Fibroblast of mammary gland (primary cell): ENCODE results near the gene PITHD1.

Experiments
- DNase-seq: peaks from one replicate; pipeline ENCODE4 v3.0.0-alpha.2; 2010; ENCODE audit warnings: low read depth
- H3K4me3 ChIP-seq: 2 replicates; pipeline ENCODE4 v1.5.1; 2011; ENCODE audit warnings: low read depth, mild to moderate bottlenecking, low read length, moderate library complexity; ENCODE audit not compliant: control insufficient read depth
- CTCF ChIP-seq: conservative IDR thresholded peaks from 2 replicates; pipeline ENCODE4 v1.5.1; 2011; ENCODE audit warnings: low read depth, low read length, inconsistent platforms; ENCODE audit not compliant: control insufficient read depth, insufficient read depth

Gene PITHD1

GRCh38 chr1:23814016-23814415 is 35.8 kb downstream of the PITHD1 start:
- TF ChIP-seq CTCF, result no peak

DNA sequence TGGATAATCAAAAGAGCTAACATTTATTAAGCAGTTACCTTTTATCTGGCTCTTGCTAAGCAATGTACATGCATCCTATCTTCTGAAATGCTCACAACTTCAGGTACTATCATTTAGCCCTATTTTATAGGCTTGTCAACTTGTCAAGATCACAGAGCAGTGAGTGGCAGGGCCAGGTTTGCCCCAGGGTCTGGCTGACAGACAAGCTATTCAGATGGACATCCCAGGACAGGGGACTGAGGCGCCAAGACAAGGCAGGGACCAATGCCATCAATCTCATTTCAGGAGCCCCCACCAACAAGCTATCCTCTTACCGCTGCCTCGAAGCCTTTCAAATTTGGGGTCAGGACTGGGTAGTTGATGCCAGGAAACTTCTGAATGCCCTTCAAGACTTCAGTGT is 38.1 kb downstream of the PITHD1 start:
- no peak for TF ChIP-seq CTCF
- no peak for DNase-seq
- no peak overlapping the region for H3K4me3 ChIP-seq

More at GRCh38 chr1:23814016-23814415, 35.8 kb downstream of the PITHD1 start:
- DNase-seq, result peak; percentile 67
- no peak overlapping the region for H3K4me3 ChIP-seq

DNA sequence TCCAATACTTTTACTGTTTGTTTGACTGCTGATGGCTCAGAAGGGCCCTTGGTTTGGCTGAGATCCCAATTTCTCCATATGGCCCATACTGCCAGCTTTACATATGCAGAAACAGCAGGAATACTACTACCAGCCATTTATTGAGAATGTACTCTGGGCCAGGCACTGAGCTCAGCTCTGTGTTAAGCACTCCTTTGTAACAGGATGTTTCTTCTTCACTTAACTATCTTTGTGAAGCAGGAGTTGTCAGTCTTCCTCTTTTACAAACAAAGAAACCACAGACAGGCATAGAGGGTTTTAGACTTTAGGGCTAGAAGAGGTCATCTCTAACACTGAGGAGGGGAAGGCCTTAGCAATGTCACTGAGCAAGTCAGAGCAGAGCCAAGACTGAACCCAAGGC is 38.7 kb downstream of the PITHD1 start:
- no peak for TF ChIP-seq CTCF

DNA sequence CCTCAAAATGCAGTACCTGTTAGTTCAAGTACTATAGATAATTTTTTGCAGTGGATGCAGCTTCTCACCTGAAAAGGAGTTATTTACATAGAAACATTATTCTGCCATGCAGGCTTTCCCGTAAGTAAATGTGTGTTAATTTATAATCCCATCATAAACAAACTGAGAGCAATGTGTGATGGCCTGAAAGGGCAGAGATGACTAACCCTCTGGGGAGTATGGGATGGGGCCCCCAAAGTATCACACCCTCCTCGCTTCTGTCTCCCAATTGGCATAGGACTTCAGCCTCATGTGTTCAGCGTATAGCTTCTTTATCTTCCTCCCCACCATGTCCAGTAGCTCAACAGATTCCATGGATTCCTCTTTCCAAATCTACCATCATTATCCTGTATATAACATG is 39.4 kb downstream of the PITHD1 start:
- no peak overlapping the region for H3K4me3 ChIP-seq
- no peak for DNase-seq
- no peak for TF ChIP-seq CTCF

More for the DNA sequence above, 38.7 kb downstream of the PITHD1 start:
- DNase-seq, result no peak
- no peak overlapping the region for H3K4me3 ChIP-seq

- no peak overlapping the region for H3K4me3 ChIP-seq
These were observed 45.5 kb downstream of the PITHD1 start for GRCh38 chr1:23823767-23824166.

GRCh38 chr1:23824711-23825075 is 46.5 kb downstream of the PITHD1 start:
- DNase-seq, result no peak
- no peak for TF ChIP-seq CTCF

More at GRCh38 chr1:23823767-23824166, 45.5 kb downstream of the PITHD1 start:
- no peak for DNase-seq
- no peak for TF ChIP-seq CTCF

More at GRCh38 chr1:23824711-23825075, 46.5 kb downstream of the PITHD1 start:
- H3K4me3 ChIP-seq, result peak overlapping the region; percentile 98
